ACHN (cell line): Measurements from ENCODE around the gene SEC16A.

Experiments used
- DNase-seq: peaks from one replicate; pipeline ENCODE4 v3.0.0-alpha.2; 2015
- in situ Hi-C: cut with HindIII; loops from 2 replicates; pipeline ENCODE4 v1.10.0; 2017; ENCODE audit warnings: low sequenced_read_pairs, low pct_ligation_motif_present, low pct_unique_long_range_greater_than_20kb

The SEC16A gene

DNA sequence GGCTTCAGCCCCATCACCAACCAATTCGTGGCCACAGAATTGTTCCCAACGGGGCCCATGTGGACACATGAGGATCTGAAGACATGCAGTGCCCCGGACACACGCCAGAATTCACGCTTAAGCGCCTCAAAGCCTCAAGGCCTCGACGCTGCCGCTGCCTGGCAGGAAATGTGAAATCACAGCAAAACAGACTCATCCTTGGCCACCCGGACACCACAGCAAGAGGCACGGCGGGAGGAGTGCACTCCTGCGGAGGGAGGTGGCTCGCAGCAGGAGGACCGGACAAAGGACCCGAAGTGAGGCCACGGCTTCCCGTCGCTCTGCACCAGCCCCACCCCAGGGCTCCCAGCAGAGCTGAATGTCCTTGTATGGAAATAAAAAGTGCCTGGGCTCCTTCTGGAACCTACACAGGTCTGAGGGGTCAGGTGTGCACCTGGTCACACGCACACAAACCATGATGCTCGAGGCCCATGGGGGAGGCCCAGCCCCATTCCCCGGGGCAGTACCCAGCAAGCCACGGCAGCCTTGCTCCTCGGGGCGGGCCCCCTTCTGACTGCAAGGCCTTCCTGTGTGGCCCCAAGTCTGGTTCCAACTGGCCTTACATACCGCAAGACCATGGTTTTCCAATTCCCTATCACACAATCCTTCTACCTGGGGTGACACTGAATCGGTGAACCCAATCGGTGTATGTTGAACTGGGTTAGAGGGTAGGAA is 10.0 kb downstream of the SEC16A start:
- in situ Hi-C loops = no loop called here
- DNase-seq = no peak

DNA sequence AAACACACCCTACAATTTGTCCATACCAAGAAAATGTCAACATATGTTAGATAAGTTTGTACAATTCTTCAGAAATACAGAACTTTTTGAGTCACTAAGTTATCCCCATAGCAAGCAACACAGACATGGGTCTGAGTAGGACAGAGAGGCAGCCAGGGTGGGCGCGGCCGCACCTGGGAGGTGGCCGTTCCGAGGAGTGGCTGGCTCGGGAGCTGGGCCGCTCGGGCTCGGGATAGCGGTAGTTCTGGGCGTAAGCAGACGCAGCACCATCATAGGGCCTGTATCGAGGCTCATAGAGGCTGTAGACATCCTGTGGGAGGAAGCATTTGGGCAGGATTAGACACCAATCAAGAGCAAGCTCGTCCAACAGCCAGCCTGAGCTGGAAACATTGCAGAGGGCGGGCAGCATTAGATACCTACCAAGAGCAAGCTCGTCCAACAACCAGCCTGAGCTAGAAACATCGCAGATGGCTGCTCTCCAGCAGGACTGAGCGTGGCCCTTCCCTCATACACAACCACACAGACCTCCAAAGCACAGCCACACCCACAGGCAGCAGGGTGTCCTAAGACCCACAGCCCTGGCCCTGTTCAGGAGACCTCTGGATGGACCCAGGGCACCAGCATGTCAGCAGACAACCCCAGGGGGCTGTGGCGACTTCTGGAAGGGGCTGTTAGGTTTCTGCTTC is 10.9 kb downstream of the SEC16A start:
- DNase-seq = no peak
- in situ Hi-C loops = no loop called here

DNA sequence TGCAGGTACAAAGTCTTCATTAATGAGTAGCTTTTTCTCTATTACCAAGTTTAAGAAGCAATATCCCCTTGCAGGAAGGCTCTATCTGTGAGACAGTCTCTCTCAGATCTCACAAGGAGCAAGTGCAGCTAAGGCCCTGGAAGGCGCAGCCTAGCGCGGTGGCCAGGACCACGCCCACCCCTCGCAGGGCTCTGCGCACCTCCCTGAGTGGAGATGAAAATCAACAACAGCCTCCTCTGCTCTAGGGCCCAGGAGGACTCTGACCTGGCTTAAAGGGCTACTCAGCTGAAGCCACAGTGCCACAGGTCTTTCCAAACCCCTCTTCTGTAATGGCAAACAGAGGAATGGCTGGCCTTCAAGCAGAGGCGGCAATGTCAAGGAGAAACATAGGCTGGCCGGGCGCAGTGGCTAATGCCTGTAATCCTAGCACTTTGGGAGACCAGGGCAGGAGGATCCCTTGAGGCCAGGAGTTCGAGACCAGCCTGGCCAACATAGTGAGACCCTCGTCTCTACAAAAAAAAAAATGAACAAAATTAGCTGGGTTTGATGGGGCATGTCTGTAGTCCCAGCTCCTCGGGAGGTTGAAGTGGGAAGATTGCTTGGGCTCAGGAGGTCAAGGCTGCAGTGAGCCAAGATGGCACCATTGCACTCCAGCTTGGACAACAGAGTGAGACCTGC is 11.9 kb downstream of the SEC16A start:
- no peak for DNase-seq
- in situ Hi-C loops = no loop called here

DNA sequence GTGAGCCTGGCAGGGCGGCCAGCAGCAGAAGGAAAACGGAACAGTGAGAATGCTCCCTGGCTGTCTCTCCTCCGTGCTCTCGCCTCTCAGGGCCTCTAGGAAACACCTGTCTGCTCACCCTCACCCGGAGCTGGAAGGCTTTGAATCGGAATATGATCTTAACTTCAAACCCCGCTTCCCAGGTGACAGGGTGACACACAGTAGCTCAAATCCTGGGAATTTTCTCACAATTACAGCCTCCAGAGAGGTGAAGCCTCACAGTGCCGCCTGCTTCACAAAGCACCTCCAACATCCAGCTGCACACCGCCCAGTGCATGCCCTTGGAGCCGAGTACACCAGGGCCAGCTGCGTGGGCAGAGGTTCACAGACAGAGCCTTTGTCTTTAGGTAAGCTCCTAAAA is 12.5 kb downstream of the SEC16A start:
- no peak for DNase-seq
- in situ Hi-C loops = no loop called here

DNA sequence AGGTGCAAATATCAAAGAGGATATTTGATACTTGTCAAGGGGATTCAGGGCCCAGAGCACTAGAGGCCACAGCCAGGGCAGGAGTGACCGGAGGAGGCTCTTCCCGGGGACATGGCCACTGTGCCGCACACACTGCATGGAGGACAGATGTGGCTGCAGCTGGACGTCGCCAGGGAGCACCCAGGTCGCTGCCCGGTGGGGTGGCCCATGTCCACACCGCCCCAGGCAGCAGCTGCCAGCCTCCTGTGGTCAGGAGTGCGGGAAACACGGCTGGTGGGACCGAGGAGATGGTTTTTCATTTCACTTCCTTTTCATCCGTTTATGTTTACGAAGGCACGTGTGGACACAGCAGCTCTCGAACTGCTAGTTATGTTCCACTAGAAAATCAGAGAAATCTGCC is 15.1 kb downstream of the SEC16A start:
- DNase-seq = no peak
- in situ Hi-C loops = no loop called here

DNA sequence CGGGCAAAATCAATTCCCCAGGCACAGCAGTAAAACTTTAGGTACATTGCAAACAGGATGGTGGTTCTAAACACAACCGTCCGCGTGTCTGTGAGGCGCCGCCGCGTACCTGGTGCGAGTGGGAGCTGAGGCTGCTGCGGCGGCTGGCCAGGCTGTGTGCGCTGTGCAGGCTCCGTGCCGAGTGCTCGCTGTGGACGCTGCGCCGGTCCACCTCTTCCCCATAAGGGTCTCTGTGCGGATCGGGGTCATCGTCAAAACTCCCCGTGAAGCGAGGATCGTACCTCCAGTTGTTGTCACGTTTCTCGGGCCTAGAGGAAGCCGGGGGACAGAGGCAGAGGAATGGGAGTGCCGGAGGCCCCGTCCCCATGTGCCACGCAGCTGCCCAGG is 16.7 kb downstream of the SEC16A start:
- no peak for DNase-seq
- in situ Hi-C loops = no loop called here

DNA sequence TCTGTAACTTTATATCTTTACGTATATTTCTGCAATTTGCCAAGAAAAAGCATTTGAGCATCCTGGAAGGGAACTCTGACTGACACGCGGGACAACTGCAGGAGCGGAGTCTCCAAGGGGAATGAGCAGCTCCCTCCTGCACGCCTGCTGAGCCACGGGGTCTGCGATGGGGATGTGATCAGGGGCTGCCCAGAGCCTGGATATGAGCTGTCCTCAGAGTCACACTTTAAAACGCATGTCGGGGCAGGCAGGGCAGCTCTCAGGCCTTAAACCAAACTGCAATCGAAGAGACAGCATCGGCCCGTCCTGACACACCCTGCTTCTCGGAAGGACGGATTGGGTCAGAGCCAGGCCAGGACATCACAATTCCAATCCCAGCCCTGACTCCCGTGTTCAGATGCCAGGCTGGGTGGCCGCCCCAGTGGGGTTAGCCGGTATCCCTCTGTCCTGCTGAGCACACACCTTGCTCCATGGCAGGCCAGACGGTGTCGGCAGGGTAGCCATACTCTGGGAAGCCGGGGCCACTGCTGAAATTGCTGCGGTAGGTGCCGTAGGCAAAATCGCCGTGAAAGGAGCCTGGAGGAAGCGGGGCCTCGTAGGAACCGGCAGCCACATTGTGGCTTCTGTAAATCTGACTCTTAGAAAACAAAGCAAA is 17.2 kb downstream of the SEC16A start:
- no peak for DNase-seq
- in situ Hi-C loops = no loop called here

DNA sequence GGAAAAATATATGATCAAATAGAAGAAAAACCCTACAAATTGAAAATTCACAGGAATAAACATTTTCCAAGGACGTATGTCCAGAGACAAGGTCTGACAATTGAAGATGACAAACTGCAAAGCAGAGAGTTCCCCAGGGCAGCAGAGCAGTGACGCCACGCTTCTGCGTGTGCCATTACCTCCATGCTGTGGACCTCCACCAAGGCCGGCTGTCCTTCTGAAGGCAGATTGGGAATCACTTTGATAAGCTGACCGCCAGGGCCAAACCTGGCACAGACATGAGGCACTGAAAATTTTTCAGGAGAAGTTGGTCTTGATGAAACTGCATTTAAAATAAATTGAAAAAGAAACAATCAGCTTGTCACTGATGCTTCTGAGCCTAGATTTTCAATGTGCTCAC is 18.6 kb downstream of the SEC16A start:
- in situ Hi-C loops = no loop called here

DNA sequence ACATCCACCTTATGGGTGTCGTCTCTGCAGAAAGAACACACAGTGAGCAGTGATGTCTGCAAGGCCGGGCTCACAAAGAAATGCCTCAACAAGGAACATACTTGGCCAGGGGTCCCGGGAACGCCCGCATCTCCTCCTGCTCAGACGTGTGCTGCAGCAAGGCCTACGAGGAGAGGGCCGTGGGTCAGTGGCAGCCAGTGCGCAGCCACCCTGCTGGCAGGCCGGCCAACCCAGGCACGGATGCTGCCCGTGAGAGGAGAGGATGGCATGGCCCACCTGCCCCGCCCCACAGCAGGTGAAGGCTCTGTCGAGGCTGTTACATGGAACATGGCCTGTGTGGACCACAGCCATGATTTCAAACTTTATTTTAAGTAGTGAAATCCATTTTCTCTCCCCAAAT is 19.3 kb downstream of the SEC16A start:
- DNase-seq = no peak
- in situ Hi-C loops = no loop called here

More for the DNA sequence above, 18.6 kb downstream of the SEC16A start:
- DNase-seq = no peak

DNA sequence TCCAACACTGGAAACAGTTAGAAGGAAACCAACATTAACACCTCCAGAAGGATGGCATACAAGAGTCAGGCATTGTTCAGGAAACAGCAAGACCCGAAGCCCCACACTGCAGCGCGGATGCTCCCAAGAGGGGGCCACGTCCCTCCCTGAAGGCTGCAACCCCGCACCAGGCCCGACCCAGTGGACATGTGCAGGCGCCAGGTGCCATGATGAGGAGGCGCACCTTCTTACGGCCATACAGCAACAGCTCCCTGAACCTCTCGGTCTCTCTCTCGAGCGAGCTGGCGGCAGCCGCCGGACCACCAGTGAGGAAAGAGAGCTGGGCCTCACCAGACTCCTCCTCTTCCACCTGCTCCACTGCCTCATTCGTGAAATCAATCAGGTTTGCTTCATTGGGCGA is 20.2 kb downstream of the SEC16A start:
- DNase-seq = no peak
- in situ Hi-C loops = no loop called here

DNA sequence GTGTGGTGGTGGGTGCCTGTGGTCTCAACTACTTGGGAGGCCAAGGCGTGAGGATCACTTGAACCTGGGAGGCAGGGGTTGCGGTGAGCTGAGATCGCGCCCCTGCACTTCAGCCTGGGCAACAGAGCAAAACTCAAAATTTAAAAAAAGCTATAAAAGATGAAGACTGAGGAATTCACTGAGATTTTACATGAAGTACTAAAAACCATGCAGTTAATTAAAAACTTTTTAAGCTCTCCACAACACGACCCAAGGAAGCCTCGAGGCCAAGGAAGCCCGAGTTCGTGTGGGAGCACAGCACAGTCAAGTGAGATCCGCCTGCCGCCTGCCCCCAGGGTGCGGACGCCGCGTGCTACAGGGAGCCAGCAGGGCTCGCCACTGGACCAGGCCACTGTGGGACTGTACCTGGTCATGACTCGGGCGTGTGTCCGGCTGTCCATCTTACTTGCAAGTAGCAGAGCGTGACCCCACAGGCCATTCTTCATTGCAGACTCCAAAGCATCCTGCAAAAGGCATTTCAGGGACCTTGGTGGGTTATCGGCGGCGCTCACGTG is 22.0 kb downstream of the SEC16A start:
- in situ Hi-C loops = no loop called here
- DNase-seq = no peak

DNA sequence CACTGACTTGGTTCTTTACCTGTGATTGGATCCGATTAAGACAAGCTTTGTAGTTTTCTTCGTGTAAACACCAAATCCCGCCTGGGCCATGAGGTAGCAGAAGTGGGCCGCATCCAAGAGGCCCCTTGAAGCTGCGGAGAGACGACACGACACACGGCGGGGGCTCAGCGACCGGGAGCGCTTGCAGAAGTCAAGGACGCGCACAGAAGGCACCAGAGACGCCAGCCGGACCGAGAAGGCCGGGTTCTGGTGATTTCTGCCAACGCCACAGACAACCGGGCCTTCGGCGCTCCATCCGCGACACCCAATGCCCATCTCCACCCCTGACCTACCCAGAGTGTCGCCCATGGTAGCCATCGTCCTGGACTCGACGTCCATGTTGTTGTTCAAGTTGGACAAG is 23.4 kb downstream of the SEC16A start:
- in situ Hi-C loops = no loop called here
- no peak for DNase-seq

DNA sequence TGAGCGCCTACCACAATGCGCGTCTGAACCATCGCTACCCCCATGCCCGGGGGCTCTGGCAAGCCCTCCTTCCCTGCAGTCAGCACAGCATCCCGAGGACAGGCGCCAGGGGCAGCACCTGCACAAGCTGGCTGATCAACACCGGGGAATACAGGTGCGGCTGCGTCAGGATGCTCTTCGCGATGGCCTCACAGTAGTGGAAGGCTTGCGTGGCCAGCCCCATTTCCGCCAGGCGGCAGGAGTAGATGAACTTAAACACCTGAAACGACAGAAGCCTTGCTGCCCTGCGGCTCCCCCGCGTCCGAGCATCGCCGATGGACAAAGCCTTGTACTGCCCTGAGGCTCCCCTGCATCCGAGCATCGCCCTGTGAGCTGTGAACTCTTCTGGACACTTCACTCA is 25.5 kb downstream of the SEC16A start:
- DNase-seq = no peak
- in situ Hi-C loops = no loop called here

DNA sequence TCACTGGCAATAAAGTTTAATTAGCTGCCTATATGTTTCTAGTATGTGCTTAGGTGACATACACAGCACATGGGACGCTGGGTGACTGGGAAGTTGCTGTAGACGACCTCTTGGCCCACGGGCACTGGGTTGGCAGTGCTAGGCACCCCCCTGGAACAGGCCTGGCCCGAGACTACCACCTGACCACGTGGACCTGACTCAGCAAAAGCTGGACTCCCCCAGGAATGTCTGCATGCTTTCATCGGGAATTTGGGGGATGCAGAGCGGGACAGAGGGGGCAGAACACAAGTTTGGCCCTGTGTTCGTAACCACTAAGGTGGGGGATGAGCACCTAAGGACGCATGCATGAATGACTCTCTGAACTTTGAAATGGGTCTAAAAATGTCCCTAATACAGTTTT is 26.6 kb downstream of the SEC16A start:
- in situ Hi-C loops = no loop called here
- no peak for DNase-seq

DNA sequence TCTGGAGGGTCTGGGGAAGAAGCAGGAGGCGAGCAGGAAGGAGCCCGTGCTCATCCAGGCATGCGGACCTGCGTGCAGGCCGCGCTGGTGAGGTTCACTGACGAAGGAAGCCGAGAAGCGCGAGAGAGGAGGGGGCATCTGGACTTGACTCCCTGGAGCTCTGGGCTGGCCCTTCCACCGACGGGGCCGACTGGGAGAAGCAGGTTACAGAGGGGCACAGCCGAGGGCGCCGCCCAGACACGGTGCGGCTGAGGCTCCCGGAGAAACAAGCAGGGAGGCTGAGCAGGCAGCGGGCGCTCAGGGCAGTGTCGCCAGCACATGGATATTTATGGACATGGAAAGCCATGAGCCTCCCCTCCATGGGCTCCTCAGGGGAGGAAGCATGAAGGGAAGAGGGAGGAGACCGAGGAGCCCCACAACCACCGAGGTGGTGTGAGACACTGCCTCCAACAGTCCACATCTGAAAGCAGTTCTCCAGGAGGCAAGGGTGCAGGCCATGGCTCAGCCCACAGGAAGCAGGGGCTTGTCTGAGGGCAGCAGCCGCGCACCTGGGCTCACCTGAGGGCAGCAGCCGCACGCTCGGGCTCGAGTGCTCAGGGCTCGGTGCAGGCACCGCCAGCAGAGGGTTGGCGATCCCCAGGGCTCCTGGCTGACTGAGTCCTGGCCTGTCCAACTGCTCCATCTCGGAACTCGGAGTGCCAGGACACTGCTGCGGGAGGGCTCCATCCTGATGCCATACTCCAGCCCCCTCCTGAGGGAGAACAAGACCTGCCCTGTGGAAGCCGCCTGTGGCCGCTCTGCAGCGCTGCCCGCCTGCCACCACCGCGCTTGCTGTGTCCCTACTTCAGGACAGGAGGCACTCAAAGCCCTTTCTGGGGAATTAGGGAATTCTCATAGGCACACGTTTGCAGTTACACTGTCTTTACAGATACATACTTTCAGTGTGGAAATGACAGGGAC is 27.5 kb downstream of the SEC16A start:
- in situ Hi-C loops = no loop called here
- no peak for DNase-seq

DNA sequence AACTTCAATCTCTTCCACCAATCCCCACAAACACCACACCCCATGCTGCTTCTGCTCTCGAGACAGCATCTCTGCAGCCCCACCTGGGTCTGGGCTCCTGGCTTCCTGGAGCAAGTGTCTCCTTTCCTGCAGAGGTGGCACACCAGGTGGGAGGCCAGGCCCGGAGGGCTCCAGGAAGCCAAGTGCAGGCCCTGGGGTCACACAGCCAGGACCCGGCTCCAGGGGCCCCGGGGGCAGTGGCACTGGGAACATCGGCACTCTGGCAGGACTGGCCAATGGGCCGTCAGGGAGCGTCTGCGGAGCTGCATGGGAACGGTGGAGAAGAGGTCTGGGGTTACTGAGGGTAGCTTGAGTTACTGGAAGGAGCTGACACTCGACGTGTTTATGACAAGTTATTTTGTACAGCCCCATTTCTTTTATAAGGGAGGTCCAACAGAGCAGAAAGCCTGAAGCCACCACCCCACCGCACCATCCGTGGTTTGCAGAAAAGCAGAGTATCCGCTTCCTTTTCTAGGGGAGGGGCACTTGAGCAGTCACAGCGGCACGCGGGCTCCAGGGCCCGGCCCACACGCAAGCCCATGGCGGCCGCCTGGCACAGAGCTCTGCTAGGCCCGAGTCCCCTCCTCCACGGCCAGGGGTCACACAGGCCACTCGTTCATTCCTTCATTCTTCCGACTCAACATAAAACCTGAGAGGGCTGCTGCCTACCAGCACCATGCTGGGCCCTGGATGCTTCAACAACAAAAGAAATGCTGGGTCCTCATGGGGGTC is 28.6 kb downstream of the SEC16A start:
- no peak for DNase-seq
- in situ Hi-C loops = no loop called here

DNA sequence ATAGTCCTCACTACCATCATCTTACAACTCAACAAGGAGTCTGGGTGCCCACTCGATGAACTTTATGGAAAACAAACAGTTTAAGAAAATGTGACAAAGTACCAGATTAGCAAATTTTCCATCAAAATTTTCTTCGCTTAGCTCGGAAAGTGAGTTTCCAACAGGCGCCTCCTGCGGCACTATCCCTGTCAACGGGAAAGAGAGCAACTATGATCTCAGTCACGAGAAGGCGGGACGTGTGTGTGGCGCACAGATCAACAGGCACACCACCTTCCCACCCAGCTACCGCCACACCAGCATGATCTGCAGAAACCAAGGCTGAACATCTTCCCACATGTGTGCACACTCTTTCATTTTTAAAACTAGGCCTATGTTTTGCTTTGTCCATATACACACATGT is 29.5 kb downstream of the SEC16A start:
- no peak for DNase-seq
- in situ Hi-C loops = no loop called here
